Right kidney (tissue), 1 donor: ENCODE measurements around the gene SYT17.

Source experiments
- DNase-seq: peaks from one replicate; pipeline ENCODE4 v3.0.0-alpha.2; 2016

The SYT17 gene

DNA sequence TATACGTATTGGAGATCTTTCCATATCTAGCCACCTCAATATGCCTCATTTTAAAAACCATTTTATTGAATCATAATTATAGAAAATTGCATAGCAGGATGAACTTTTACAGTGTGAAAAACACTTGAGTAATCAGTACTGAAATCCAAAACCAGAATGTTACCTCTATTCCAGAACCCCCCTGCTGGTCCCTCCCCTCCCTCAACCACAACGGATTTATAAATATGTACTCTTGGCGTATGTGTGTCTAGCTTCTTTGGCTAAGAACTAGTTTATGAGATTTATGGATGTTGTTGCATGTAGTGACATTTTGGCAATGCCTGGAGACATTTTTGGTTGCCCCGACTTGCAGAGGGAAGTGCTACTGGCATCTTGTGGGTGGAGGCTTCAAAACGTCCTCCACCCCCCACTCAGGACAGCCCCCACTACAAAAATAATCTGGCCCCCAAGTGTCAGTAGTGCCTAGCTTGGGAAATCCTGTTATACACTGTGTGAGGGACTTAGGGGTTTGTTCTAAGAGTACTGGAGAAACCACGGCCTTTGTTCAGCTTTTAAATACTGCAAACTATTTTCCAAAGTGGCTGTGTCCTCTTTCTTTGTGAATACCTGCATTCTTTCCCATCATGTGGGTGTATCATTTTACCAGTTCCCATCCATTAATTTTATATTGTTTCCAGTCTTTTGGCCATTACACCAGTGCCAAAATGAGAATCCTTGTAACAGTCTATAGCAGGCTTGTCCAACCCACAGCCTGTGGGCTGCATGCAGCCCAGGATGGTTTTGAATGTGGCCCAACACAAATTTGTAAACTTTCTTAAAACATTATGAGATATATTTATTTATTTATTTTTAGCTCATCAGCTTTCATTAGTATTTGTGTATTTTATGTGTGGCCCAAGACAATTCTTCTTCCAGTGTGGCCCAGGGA is 30.6 kb upstream of the SYT17 start:
- no peak for DNase-seq

DNA sequence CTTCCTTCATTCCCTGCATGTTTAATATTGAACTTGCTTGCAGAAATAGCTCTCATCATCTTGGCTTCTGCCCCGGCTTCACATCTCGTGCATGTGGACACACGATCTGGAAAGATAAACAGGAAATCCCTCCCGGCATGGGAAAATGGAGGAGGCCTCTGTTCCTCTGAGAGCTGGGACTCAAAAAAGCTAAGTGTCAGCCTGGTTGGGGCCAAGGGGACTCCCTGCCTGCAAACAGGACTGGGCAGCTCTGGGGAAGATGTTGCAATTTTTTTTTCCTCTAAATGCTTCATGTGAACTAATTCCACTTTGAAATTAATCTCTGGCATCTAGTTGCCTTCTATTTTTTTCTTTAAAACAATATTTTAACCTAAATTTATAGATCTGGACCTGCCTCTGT is 29.4 kb upstream of the SYT17 start:
- DNase-seq: peak; percentile 34

GRCh38 chr16:19139436-19140091 is 28.5 kb upstream of the SYT17 start:
- no peak for DNase-seq

- DNase-seq: no peak
Measured at GRCh38 chr16:19140396-19140795, 27.6 kb upstream of the SYT17 start.

- DNase-seq: no peak
Measured at GRCh38 chr16:19142939-19143598, 25.0 kb upstream of the SYT17 start.

- no peak for DNase-seq
Measured at GRCh38 chr16:19143599-19143956, 24.5 kb upstream of the SYT17 start.

GRCh38 chr16:19145010-19145409 is 23.0 kb upstream of the SYT17 start:
- no peak for DNase-seq

DNA sequence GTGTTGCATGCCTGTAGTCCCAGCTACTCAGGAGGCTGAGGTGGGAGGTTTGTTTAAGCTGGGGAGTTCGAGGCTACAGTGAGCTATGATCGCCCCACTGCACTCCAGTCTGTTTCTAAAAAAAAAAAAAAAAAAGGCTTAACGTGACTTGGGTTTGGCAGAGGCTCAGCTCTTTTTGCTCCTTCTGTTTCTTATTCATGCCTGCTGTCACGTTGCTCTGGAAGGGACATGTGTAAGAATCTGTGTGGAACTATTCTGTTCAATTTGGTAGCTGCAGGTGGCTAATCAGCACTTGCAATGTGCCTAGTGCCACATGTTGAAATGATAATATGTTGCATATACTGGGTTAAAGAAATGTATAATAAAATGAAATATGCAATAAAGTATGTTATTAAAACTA is 20.9 kb upstream of the SYT17 start:
- no peak for DNase-seq

DNA sequence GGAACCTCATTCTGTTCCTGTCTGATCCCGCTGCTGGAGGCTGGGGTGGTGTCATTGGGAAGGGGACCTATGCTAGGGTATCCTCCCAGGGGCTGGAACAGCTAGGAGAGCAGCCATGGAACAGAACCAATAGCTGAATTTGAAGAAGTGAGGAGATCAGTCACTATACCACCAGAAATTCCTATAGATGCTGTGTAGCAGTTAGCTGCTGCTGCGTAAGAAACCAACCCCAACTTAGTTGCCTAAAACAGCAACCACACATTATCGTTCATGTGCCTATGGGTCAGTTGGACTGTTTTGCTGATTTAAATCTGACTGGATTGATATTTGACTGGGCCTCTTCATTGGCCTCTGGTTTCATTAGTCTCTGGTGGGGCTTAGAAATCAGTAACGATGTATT is 20.4 kb upstream of the SYT17 start:
- no peak for DNase-seq

GRCh38 chr16:19148189-19148588 is 19.9 kb upstream of the SYT17 start:
- no peak for DNase-seq

DNA sequence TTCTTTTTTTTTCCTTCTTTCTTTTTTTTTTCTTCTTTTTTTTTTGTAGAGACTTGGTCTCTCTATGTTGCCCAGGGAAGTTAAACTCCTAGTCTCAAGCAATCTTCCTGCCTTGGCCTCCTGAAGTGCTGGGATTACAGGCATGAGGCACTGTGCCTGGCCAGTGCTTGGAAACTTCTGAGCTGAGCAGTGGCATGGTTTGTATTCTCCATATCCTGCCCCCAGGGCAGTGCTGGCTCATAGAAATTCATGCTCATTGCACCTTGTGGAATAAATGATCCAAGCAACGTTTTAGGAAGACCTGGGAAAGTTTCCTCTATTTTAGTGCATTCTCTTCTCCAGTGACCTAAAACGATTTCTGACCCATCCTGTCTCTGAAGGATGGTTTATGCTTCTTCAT is 16.7 kb upstream of the SYT17 start:
- DNase-seq: no peak

GRCh38 chr16:19152042-19152441 is 16.0 kb upstream of the SYT17 start:
- DNase-seq: no peak

DNA sequence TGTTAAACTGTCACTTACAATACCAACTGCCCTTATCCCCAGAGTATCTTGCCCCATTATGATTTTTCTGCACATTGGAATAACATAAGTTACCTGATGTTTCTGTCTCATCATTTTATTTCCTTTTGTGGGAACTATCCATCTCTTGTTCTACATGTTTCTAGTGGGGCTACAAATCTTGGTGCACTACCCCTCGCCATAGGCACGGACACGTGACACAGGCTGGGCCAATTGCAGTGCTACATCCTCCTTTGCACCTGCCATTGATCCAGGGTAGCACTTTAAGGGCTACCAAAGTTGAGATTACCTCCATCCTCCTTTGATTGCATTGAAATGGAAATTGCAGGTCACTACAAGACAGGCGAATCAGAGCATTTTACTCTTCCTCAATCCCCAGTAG is 14.2 kb upstream of the SYT17 start:
- DNase-seq: no peak

GRCh38 chr16:19162085-19162484 is 6.0 kb upstream of the SYT17 start:
- DNase-seq: no peak

GRCh38 chr16:19163215-19163614 is 4.8 kb upstream of the SYT17 start:
- no peak for DNase-seq

DNA sequence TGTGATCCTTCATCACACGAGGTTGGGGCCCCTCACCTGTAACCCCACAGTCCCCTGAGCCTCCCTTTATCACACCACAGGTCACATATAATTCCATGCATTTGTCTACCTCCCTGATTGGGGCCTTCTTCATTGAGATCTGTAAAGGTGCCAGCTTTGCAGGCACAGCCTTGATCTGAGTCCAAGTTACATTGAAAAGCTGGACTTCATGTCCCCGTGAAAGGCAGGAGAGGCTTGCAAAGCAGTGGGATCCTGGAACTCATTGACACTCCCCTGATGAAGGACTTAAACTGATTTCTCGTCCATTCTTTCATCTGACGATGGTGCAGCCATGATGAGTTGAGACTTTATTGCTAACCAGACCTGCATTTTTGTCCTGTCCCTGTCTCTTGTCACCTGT is 3.8 kb upstream of the SYT17 start:
- DNase-seq: no peak

- no peak for DNase-seq
Measured at GRCh38 chr16:19165101-19165500, 2.9 kb upstream of the SYT17 start.

- no peak for DNase-seq
Measured at GRCh38 chr16:19166500-19166899, 1.5 kb upstream of the SYT17 start.

GRCh38 chr16:19168371-19169081 is 486 bp downstream of the SYT17 start:
- DNase-seq: peak; percentile 84

DNA sequence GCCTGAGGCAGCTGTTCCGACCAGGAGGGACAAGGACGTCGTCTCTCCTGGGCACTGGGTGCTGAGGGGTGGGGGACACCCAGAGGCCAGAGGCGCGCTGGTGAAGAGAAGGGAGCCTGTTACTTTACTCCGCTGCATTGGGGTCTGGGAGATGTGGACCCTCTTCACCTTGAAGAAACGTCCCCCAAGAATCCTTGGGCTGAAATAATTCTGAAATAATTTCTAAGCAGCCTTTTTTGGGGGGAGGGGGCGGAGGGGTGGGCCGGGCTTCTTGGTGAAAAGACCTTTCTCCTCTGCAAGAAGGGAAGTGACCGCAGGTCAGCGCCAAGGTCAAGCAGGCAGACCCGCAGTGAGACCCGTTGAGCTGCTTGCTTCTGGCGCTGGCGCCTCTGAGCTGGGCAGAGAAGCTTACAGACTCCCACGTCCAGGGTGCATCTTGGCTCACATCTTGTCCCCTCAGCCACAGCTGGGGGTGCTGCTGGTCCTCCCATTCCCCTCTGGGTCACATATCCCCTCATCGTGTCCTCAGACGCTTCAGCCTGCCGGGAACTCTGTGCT is 1.1 kb downstream of the SYT17 start:
- DNase-seq: no peak

DNA sequence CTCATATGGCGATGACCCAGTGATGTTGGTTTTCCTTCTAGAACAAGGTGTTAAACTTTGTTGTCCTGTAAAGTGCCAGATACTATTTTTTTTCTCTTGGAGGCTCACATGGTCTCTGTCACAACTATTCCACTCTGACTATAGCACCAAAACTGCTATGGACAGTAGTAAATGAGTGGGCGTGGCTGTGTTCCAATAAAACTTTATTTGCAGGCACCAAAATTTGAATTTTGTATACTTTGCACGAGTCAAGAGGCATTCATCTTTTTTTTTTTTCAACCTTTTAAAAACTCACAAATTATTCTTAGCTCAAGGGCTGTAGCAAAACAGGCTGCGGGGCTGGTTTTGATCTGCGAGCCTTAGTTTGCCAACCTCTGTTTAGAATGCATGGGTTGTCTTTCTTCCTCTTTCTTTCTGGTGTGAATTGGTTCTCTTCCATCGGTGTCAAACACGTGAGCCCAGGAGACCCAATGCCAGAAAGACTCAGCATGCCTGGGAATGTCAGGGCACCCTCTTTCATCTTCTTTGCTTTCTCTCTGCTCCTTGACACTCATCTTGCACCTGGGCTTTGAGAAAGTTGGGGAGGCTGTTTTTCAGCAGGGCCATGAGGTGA is 2.1 kb downstream of the SYT17 start:
- DNase-seq: no peak
